Gastroesophageal sphincter (tissue), 4 donors: Measurements from ENCODE around the gene CLEC4E. TPM values are rescaled to one million over a fixed set of nuclear protein-coding genes. Genes with fewer than 3 reads are reported as not detected.

ENCODE experiments used
- ATAC-seq: fragments of 150-250 bp; one replicate; pipeline ENCODE4 v1.9.1; 2016; ENCODE audit warnings: mild to moderate bottlenecking, moderate library complexity
- H3K27ac ChIP-seq, 4 donors: fragments of 200-600 bp; sonication (generic) in 3 of 4; 1 replicate in 3 of 4; 2 replicates in 1 of 4; pipeline ENCODE4 v1.5.1; 2016 to 2019
- H3K27me3 ChIP-seq: fragments of 200-600 bp; sonication (generic); one replicate; pipeline ENCODE4 v1.5.1; 2019
- H3K36me3 ChIP-seq, 2 donors: fragments of 200-600 bp; sonication (generic); one replicate each; pipeline ENCODE4 v1.5.1; 2019; ENCODE audit warnings: control low read depth in 1 of 2
- H3K4me1 ChIP-seq, 3 donors: fragments of 200-600 bp; sonication (generic); 1 replicate in 2 of 3; 2 replicates in 1 of 3; pipeline ENCODE4 v1.5.1; 2016 to 2019; ENCODE audit warnings: control low read depth in 2 of 3
- H3K4me3 ChIP-seq, 2 donors: fragments of 200-600 bp; sonication (generic); one replicate each; pipeline ENCODE4 v1.5.1; 2019; ENCODE audit warnings: mild to moderate bottlenecking in 1 of 2, moderate library complexity in 1 of 2
- H3K9me3 ChIP-seq, 3 donors: fragments of 200-600 bp; sonication (generic); one replicate each; pipeline ENCODE4 v1.5.1; 2017 to 2019; ENCODE audit warnings: control low read depth in 2 of 3
- EP300 ChIP-seq: sonication (generic); formaldehyde crosslinking; IDR thresholded peaks from one replicate; pipeline ENCODE4 v1.6.1; 2017; ENCODE audit warnings: antibody characterized with exemption, mild to moderate bottlenecking
- POLR2A ChIP-seq, 2 donors: fragments of 450-650 bp; IDR thresholded peaks; one replicate each; pipeline ENCODE4 v1.6.1; 2017; ENCODE audit warnings: antibody characterized with exemption in 2 of 2, mild to moderate bottlenecking in 2 of 2, moderate library complexity in 1 of 2
- POLR2AphosphoS5 ChIP-seq: sonication (generic); formaldehyde crosslinking; IDR thresholded peaks from one replicate; pipeline ENCODE4 v1.6.1; 2017; ENCODE audit warnings: antibody characterized with exemption
- WGBS, 2 donors: methylation state at CpG; one replicate each; pipeline ENCODE4 v1.1.5; 2018; ENCODE audit warnings: low coverage in 1 of 2; 5-methylcytosine and 5-hydroxymethylcytosine counted together
- total RNA-seq, 4 donors: library from RNA; depleted of rRNA; stranded (reverse); fragments of >200 nt; gene quantifications; one replicate each; pipeline ENCODE4 v1.1.0, GENCODE V29; 2016
- TF ChIP-seq, protein P1 (sequence below), 4 experiments: fragments of 200-600 bp in 2 of 4; fragments of 450-650 bp in 2 of 4; sonication (generic) in 1 of 4; IDR thresholded peaks; one replicate each; pipeline ENCODE4 v1.5.1; 2017 to 2019; ENCODE audit warnings: antibody characterized with exemption in 4 of 4, mild to moderate bottlenecking in 2 of 4, moderate library complexity in 2 of 4

The CLEC4E gene
- total RNA-seq, 4 donors from 2014 or later: 0.12 to 6.5 (median 1.5) TPM

DNA sequence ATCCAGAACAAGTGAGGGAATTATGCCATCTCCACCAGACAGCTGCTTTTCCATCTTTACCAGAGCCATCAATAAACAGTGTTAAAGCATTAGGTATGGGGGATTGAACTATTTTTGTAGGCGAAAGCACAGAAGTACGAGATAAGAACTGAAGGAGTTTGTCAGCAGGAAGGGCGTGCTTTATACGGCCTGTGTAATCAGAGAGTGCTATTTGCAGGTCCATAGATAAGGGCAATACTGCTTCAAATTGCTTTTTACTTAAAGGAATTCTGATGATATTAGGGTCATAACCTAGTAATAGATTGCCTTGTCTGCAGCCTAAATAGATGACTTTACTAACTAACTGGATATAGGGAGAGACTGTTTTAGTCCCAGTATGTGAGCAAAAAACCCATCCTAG lies 20.3 kb upstream of the CLEC4E start:
- H3K4me1 ChIP-seq: no peaks in the 10 kb centered on the region
- no peak for ATAC-seq
- H3K36me3 ChIP-seq: no peaks in the 10 kb centered on the region
- H3K4me3 ChIP-seq: no peak overlapping the region
- H3K9me3 ChIP-seq: peaks cover 0 to 16% (median 0%) of the 10 kb centered on the region in 3 donors
- H3K27me3 ChIP-seq: no peaks in the 10 kb centered on the region
- 29 to 88% methylated on average over 4 of the region's 4 CpGs for WGBS, 2 donors
- H3K27ac ChIP-seq: no peak overlapping the region
- TF ChIP-seq POLR2A (IDR thresholded peaks at IDR 0.05): no peak
- TF ChIP-seq POLR2AphosphoS5: no peak
- TF ChIP-seq, protein P1, sequence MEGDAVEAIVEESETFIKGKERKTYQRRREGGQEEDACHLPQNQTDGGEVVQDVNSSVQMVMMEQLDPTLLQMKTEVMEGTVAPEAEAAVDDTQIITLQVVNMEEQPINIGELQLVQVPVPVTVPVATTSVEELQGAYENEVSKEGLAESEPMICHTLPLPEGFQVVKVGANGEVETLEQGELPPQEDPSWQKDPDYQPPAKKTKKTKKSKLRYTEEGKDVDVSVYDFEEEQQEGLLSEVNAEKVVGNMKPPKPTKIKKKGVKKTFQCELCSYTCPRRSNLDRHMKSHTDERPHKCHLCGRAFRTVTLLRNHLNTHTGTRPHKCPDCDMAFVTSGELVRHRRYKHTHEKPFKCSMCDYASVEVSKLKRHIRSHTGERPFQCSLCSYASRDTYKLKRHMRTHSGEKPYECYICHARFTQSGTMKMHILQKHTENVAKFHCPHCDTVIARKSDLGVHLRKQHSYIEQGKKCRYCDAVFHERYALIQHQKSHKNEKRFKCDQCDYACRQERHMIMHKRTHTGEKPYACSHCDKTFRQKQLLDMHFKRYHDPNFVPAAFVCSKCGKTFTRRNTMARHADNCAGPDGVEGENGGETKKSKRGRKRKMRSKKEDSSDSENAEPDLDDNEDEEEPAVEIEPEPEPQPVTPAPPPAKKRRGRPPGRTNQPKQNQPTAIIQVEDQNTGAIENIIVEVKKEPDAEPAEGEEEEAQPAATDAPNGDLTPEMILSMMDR (IDR thresholded peaks at IDR 0.05): no peak
- no peak for TF ChIP-seq EP300

DNA sequence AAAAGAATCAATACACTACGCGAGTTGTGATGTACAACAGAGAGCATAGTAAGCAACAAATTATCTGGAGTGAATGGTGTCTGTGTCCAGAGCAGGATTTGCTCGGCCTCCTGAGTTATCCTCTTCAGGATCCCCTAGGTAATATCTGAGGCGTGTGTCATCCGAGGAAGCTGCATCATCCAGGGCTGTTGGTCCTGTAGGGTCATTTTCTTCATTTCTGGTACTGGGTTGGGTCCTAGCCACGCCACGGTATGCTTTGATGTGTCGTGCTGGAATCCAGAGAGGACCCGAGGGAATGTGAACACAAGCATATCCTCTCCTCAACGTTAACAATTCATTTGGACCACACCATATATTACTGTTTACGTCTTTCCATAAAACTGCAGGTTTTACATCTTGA lies 19.0 kb upstream of the CLEC4E start:
- H3K27ac ChIP-seq: no peak overlapping the region
- no peak for TF ChIP-seq EP300
- TF ChIP-seq, protein P1 (IDR thresholded peaks at IDR 0.05): no peak
- TF ChIP-seq POLR2A (IDR thresholded peaks at IDR 0.05): no peak
- TF ChIP-seq POLR2AphosphoS5: no peak

DNA sequence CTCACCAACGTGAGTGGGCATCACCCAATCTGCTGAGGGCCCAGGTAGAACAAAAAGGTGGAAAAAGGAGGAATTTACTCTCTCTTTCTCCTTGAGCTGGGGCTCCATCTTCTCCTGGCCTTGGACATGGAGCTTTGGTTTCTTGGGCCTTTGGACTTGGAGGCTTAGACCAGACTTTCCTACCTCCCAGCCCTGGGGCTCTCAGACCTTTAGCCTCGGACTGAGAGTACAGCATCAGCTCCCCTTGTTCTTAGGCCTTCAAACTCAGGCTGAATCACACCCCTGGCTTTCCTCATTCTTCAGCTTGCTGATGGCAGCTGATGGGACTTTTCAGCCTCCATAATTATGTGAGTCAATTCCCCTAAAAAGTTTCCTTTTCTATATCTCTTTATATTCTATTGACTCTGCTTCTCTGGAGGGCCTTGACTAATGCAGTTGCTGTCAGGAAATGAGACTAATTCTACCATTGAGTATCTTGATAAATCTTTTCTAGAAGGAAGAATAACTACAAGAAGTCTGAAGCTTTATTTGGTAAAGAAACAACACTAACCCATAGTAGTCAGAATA lies 15.9 kb upstream of the CLEC4E start:
- no peak overlapping the region for H3K27ac ChIP-seq
- no peak for ATAC-seq
- H3K4me3 ChIP-seq: no peak overlapping the region
- no peaks in the 10 kb centered on the region for H3K27me3 ChIP-seq
- H3K9me3 ChIP-seq: no peaks in the 10 kb centered on the region
- H3K4me1 ChIP-seq: no peaks in the 10 kb centered on the region
- no peaks in the 10 kb centered on the region for H3K36me3 ChIP-seq
- TF ChIP-seq POLR2AphosphoS5 (no peak), EP300 (no peak)
- 49 to 83% methylated on average over 1 to 2 of the region's 2 CpGs for WGBS, 2 donors

More for the DNA sequence above, 19.0 kb upstream of the CLEC4E start:
- Histone ChIP-seq H3K9me3 (peaks cover 0 to 16% (median 0%) of the 10 kb centered on the region in 3 donors), H3K4me3 (no peak overlapping the region), H3K4me1 (no peaks in the 10 kb centered on the region), H3K36me3 (no peaks in the 10 kb centered on the region), H3K27me3 (no peaks in the 10 kb centered on the region)
- 69 to 73% methylated on average over 11 of the region's 11 CpGs for WGBS, 2 donors
- no peak for ATAC-seq

GRCh38 chr12:8554451-8555195 lies 13.9 kb upstream of the CLEC4E start:
- 71 to 84% methylated on average over 3 to 4 of the region's 5 CpGs for WGBS, 2 donors
- Histone ChIP-seq H3K36me3 (no peaks in the 10 kb centered on the region), H3K4me1 (no peaks in the 10 kb centered on the region), H3K9me3 (no peaks in the 10 kb centered on the region), H3K27ac (no peak overlapping the region), H3K27me3 (peaks cover 3% of the 10 kb centered on the region), H3K4me3 (no peak overlapping the region)
- no peak for ATAC-seq
- TF ChIP-seq POLR2AphosphoS5: no peak
- TF ChIP-seq POLR2A (IDR thresholded peaks at IDR 0.05): no peak
- TF ChIP-seq EP300: no peak
- TF ChIP-seq, protein P1 (IDR thresholded peaks at IDR 0.05): no peak

DNA sequence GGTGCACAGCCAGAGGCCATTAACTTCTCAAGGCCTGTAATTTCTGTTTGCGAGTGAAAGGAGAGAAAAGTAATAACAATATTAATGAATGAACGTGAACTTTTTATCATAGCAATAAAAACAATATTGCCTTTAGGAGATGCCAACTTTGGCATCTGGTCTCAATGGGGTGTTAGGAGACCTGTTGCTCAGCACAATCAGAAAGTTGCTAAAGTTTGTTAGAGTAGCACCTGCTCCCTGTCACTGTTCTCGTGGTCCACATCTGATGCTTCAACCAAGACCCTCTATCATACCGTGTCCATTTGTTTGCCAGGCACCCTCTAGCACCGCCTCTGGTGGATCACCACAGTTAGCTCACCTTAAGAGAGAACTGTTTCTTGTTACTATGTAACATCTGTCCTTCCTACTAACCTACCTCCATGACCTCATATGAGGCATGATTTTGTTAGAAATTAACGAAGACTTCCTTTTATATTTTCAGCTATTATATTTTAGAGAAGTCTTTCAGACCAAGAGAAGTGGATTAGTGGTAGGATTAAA lies 12.5 kb upstream of the CLEC4E start:
- Histone ChIP-seq H3K4me3 (no peak overlapping the region), H3K27ac (no peak overlapping the region), H3K36me3 (no peaks in the 10 kb centered on the region), H3K27me3 (peaks cover 5% of the 10 kb centered on the region), H3K9me3 (no peaks in the 10 kb centered on the region), H3K4me1 (no peaks in the 10 kb centered on the region)
- TF ChIP-seq, protein P1 (IDR thresholded peaks at IDR 0.05): no peak
- no peak for TF ChIP-seq POLR2AphosphoS5
- ATAC-seq: no peak
- WGBS, 2 donors: 60 to 74% methylated on average over 6 of the region's 6 CpGs
